ENCODE data around the gene COPB2.

GRCh38 chr3:139318826-139319225, 70.6 kb downstream of the COPB2 start:
- TF ChIP-seq EZH2 (IDR thresholded peaks at IDR 0.05; ENCODE audit: borderline replicate concordance, low read depth, low read length, poor library complexity, severe bottlenecking) = no peak
- TF ChIP-seq CTCF (conservative IDR thresholded peaks at IDR 0.05; ENCODE audit: low read depth, low read length) = no peak

Measured in A673 (cell line).